ENCODE results near the gene SCAMP1.

SCAMP1 gene

GRCh38 chr5:78458843-78459242 is 98.4 kb downstream of the SCAMP1 start:
- H3K4me2 ChIP-seq (ENCODE audit: low read length) = no peak overlapping the region
- peaks cover 40% of the 10 kb centered on the region for H3K36me3 ChIP-seq (ENCODE audit: insufficient read depth, low read length)
- no peak overlapping the region for H3K4me3 ChIP-seq (ENCODE audit: low read depth, low read length, poor library complexity, severe bottlenecking)
- H3K27me3 ChIP-seq (ENCODE audit: insufficient read depth, low read length) = no peaks in the 10 kb centered on the region
- no peaks in the 10 kb centered on the region for H3K79me2 ChIP-seq (ENCODE audit: insufficient read depth, low read length)
- H4K20me1 ChIP-seq (ENCODE audit: insufficient read depth, low read length) = no peaks in the 10 kb centered on the region
- no peaks in the 10 kb centered on the region for H3K9me3 ChIP-seq (ENCODE audit: low read length)
- no peak overlapping the region for H3K9ac ChIP-seq (ENCODE audit: low read length)
- H3F3A ChIP-seq (ENCODE audit: insufficient read depth, low read length) = no peaks in the 10 kb centered on the region
- H3K9me2 ChIP-seq (ENCODE audit: low read depth, low read length) = no peaks in the 10 kb centered on the region
- H3K27ac ChIP-seq (ENCODE audit: low read depth, low read length, poor library complexity, severe bottlenecking) = no peak overlapping the region
- peaks cover 6% of the 10 kb centered on the region for H3K4me1 ChIP-seq (ENCODE audit: insufficient read depth, low read length, severe bottlenecking)
- no peak overlapping the region for H2AFZ ChIP-seq (ENCODE audit: low read length)
- TF ChIP-seq CTCF (IDR thresholded peaks at IDR 0.05; ENCODE audit: low read length) (no peak), EZH2 (IDR thresholded peaks at IDR 0.05; ENCODE audit: borderline replicate concordance, low read length) (no peak)

GRCh38 chr5:78467140-78467539 is 106.7 kb downstream of the SCAMP1 start:
- H3K27ac ChIP-seq (ENCODE audit: low read depth, low read length, poor library complexity, severe bottlenecking) = no peak overlapping the region
- no peak overlapping the region for H3K4me2 ChIP-seq (ENCODE audit: low read length)
- 0 out of 2 replicates have a peak, but pooled peaks cover 3% of the 10 kb centered on the region for H3K79me2 ChIP-seq (ENCODE audit: insufficient read depth, low read length)
- H3K9ac ChIP-seq (ENCODE audit: low read length) = no peak overlapping the region
- H3K9me3 ChIP-seq (ENCODE audit: low read length) = no peaks in the 10 kb centered on the region
- no peaks in the 10 kb centered on the region for H3K27me3 ChIP-seq (ENCODE audit: insufficient read depth, low read length)
- H3K9me2 ChIP-seq (ENCODE audit: low read depth, low read length) = no peaks in the 10 kb centered on the region
- peaks cover 21% of the 10 kb centered on the region; the same call in 1 of the 2 replicates for H3K36me3 ChIP-seq (ENCODE audit: insufficient read depth, low read length)
- peaks cover 4% of the 10 kb centered on the region for H3K4me1 ChIP-seq (ENCODE audit: insufficient read depth, low read length, severe bottlenecking)
- no peak overlapping the region for H3K4me3 ChIP-seq (ENCODE audit: low read depth, low read length, poor library complexity, severe bottlenecking)
- H4K20me1 ChIP-seq (ENCODE audit: insufficient read depth, low read length) = no peaks in the 10 kb centered on the region
- no peak overlapping the region for H2AFZ ChIP-seq (ENCODE audit: low read length)
- TF ChIP-seq EZH2 (IDR thresholded peaks at IDR 0.05; ENCODE audit: borderline replicate concordance, low read length) (no peak), CTCF (IDR thresholded peaks at IDR 0.05; ENCODE audit: low read length) (no peak)
- no peaks in the 10 kb centered on the region for H3F3A ChIP-seq (ENCODE audit: insufficient read depth, low read length)

- Histone ChIP-seq H4K20me1 (ENCODE audit: insufficient read depth, low read length) (no peaks in the 10 kb centered on the region), H3K9ac (ENCODE audit: low read length) (no peak overlapping the region), H3K9me3 (ENCODE audit: low read length) (no peaks in the 10 kb centered on the region), H3F3A (ENCODE audit: insufficient read depth, low read length) (no peaks in the 10 kb centered on the region), H3K4me3 (ENCODE audit: low read depth, low read length, poor library complexity, severe bottlenecking) (no peak overlapping the region), H3K27me3 (ENCODE audit: insufficient read depth, low read length) (no peaks in the 10 kb centered on the region), H2AFZ (ENCODE audit: low read length) (no peak overlapping the region), H3K79me2 (ENCODE audit: insufficient read depth, low read length) (0 out of 2 replicates have a peak, but pooled peaks cover 3% of the 10 kb centered on the region), H3K9me2 (ENCODE audit: low read depth, low read length) (no peaks in the 10 kb centered on the region), H3K27ac (ENCODE audit: low read depth, low read length, poor library complexity, severe bottlenecking) (no peak overlapping the region), H3K4me1 (ENCODE audit: insufficient read depth, low read length, severe bottlenecking) (peaks cover 4% of the 10 kb centered on the region), H3K4me2 (ENCODE audit: low read length) (no peak overlapping the region), H3K36me3 (ENCODE audit: insufficient read depth, low read length) (peaks cover 17% of the 10 kb centered on the region; the same call in 1 of the 2 replicates)
- TF ChIP-seq EZH2 (IDR thresholded peaks at IDR 0.05; ENCODE audit: borderline replicate concordance, low read length) (no peak), CTCF (IDR thresholded peaks at IDR 0.05; ENCODE audit: low read length) (peak; percentile 89)
Measured at GRCh38 chr5:78467752-78468357, 107.4 kb downstream of the SCAMP1 start.

Measured in OCI-LY1 (cell line).